ENCODE results near the gene DGKH.

DNA sequence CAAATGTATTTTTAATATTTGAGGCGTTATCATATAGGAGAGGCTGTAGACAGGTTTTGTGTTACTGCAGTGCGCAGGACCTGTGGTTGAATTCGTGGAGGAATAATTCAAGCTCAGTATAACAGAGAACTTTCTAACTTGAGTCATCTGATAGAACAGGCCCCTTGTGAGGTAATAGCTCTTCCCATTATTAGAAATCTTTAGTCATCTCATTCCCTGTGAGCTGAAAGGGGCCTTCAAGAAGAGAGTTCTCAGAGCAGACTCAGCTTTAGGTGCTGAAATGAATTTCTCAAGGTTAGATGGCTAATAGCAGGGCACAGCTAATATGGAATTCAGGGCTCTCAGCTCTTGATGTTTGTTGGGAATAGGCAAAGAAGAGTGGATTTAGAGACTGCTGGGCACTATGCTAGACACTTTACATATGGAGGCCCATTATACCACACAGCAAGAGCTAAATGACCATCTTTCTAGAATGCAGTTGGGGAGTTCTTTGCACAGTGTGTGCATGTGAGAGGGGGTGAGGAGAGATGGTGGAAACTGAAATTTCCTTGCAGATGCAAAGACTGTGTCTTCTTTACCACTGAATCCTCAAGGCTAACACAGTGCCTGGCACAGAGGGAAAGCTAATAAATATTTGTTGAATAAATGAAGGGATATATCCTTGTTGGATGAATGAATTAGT, 89.5 kb downstream of the DGKH start:
- TF ChIP-seq, protein P1, sequence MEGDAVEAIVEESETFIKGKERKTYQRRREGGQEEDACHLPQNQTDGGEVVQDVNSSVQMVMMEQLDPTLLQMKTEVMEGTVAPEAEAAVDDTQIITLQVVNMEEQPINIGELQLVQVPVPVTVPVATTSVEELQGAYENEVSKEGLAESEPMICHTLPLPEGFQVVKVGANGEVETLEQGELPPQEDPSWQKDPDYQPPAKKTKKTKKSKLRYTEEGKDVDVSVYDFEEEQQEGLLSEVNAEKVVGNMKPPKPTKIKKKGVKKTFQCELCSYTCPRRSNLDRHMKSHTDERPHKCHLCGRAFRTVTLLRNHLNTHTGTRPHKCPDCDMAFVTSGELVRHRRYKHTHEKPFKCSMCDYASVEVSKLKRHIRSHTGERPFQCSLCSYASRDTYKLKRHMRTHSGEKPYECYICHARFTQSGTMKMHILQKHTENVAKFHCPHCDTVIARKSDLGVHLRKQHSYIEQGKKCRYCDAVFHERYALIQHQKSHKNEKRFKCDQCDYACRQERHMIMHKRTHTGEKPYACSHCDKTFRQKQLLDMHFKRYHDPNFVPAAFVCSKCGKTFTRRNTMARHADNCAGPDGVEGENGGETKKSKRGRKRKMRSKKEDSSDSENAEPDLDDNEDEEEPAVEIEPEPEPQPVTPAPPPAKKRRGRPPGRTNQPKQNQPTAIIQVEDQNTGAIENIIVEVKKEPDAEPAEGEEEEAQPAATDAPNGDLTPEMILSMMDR (IDR thresholded peaks at IDR 0.05), result no peak
- no peak for TF ChIP-seq EZH2 (IDR thresholded peaks at IDR 0.05; ENCODE audit: borderline replicate concordance, insufficient read depth, low read depth, low read length, poor library complexity, severe bottlenecking)

All from B cell (primary cell).